Activated CD4-positive, alpha-beta memory T cell treated with anti-CD3 and anti-CD28 coated beads, Interleukin-2, amount 10 ng/mL, durations not matched to agents 7 days and 5 days (primary cell): Measurements from ENCODE around the gene CD27. TPM values are rescaled to one million over a fixed set of nuclear protein-coding genes. Genes with fewer than 3 reads are reported as not detected.
"Not testable (repeated sequence)": the region's sequence is repeated elsewhere in the genome, so short reads cannot be mapped to it uniquely, and the experiment has no call there.

ENCODE experiments used
- CTCF ChIA-PET: fragments of 350-600 bp; sonication (Branson Sonifier 250); formaldehyde crosslinking; loops from one replicate; lab custom pipeline; 2021; ENCODE audit warnings: antibody characterized with exemption, inconsistent platforms; lab: Charles Lee
- POLR2A ChIA-PET: fragments of 350-600 bp; sonication (Branson Sonifier 250); formaldehyde crosslinking; loops from one replicate; lab custom pipeline; 2021; ENCODE audit warnings: antibody characterized with exemption; lab: Charles Lee
- DNase-seq: peaks from one replicate; pipeline ENCODE4 v3.0.0-alpha.2; 2020
- H3K27ac Mint-ChIP-seq: one replicate; pipeline ENCODE4 v1.8.0; 2021; ENCODE audit warnings: mild to moderate bottlenecking, mixed read lengths
- H3K27me3 Mint-ChIP-seq: one replicate; pipeline ENCODE4 v1.8.0; 2021; ENCODE audit warnings: mixed read lengths
- H3K36me3 Mint-ChIP-seq: one replicate; pipeline ENCODE4 v1.8.0; 2021; ENCODE audit warnings: low read depth, mixed read lengths
- H3K4me1 Mint-ChIP-seq: one replicate; pipeline ENCODE4 v1.8.0; 2021; ENCODE audit warnings: mixed read lengths
- H3K4me3 Mint-ChIP-seq: one replicate; pipeline ENCODE4 v1.8.0; 2021; ENCODE audit warnings: mild to moderate bottlenecking, mixed read lengths
- H3K9me3 Mint-ChIP-seq: one replicate; pipeline ENCODE4 v1.8.0; 2021; ENCODE audit warnings: mixed read lengths
- total RNA-seq, 2 experiments: library from RNA; stranded (reverse); gene quantifications; one replicate each; pipeline ENCODE4 v1.2.3, GENCODE V29; 2021

CD27 gene
- total RNA-seq, 2 experiments from 2014 or later: 39.9 to 43.4 TPM

DNA sequence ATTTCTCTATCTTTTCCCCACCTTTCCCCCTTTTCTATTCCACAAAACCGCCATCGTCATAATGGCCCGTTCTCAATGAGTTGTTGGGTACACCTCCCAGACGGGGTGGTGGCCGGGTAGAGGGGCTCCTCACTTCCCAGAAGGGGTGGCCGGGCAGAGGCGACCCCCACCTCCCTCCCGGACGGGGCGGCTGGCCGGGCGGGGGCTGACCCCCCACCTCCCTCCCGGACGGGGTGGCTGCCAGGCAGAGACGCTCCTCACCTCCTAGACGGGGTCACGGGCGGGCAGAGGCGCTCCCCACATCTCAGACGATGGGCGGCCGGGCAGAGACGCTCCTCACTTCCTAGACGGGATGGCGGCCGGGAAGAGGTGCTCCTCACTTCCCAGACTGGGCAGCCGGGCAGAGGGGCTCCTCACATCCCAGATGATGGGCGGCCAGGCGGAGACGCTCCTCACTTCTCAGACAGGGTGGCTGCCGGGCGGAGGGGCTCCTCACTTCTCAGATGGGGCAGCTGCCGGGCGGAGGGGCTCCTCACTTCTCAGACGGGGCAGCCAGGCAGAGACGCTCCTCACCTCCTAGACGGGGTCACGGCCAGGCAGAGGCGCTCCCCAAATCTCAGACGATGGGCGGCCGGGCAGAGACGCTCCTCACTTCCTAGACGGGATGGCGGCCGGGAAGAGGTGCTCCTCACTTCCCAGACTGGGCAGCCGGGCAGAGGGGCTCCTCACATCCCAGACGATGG, 30.6 kb downstream of the CD27 start:
- CTCF ChIA-PET, H3K27ac Mint-ChIP-seq, H3K36me3 Mint-ChIP-seq, H3K9me3 Mint-ChIP-seq, POLR2A ChIA-PET, DNase-seq, H3K4me3 Mint-ChIP-seq: not testable (repeated sequence)
- peaks cover 14% of the 10 kb centered on the region for H3K4me1 Mint-ChIP-seq
- H3K27me3 Mint-ChIP-seq: peaks cover 14% of the 10 kb centered on the region

DNA sequence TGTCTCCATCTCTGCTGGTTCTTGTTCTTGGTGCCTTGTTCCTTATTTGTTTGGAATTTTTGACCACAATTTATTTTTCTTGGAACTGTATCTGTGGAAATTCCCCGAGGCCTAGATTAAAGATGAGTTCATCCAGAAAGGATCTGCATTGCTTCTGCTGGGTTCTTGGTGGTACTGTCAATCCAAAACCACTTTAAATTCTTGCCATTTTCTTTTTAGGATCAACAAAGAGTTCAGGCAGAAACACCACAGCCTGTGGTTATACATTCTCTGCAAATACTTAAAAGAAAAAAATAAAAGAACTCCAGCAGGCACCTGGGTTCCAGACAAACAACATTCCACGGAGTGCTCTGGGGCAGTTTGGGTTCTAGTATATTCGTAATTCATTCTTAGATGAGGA, 31.7 kb downstream of the CD27 start:
- Mint-ChIP-seq H3K9me3 (no peaks in the 10 kb centered on the region), H3K27me3 (peaks cover 15% of the 10 kb centered on the region), H3K4me3 (no peak overlapping the region), H3K36me3 (no peaks in the 10 kb centered on the region), H3K4me1 (peaks cover 8% of the 10 kb centered on the region), H3K27ac (no peak overlapping the region)
- CTCF ChIA-PET: no interaction called here
- DNase-seq: no peak
- POLR2A ChIA-PET: no interaction called here

DNA sequence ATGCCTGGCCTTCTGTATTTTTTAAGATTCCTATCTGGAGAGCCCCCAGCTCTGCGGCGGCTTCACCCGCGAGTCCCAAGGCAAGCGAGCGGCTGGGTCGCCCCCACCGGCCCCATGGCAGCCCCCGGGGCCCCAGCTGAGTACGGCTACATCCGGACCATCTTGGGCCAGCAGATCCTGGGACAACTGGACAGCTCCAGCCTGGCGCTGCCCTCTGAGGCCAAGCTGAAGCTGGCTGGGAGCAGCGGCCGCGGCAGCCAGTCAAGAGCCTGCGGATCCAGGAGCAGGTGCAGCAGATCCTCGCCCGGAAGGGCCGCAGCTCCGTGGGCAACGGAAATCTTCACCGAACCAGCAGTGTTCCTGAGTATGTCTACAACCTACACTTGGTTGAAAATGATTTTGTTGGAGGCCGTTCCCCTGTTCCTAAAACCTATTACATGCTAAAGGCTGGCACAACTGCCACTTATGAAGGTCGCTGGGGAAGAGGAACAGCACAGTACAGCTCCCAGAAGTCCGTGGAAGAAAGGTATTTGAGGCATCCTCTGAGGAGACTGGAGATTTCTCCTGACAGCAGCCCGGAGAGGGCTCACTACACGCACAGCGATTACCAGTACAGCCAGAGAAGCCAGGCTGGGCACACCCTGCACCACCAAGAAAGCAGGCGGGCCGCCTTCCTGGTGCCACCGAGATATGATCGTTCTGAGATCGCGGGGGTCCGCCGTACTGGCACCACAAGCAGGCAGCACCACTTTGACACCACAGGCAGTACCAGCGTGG, 33.0 kb downstream of the CD27 start:
- peaks cover 17% of the 10 kb centered on the region for H3K27me3 Mint-ChIP-seq
- H3K4me3 Mint-ChIP-seq, DNase-seq, H3K27ac Mint-ChIP-seq, H3K9me3 Mint-ChIP-seq, H3K4me1 Mint-ChIP-seq, POLR2A ChIA-PET, H3K36me3 Mint-ChIP-seq: not testable (repeated sequence)
- CTCF ChIA-PET: interaction anchor here (0.7 kb wide), 1 partner anchor 13 kb away, joined by 3 read pairs; no protein-coding TSS in a partner anchor

DNA sequence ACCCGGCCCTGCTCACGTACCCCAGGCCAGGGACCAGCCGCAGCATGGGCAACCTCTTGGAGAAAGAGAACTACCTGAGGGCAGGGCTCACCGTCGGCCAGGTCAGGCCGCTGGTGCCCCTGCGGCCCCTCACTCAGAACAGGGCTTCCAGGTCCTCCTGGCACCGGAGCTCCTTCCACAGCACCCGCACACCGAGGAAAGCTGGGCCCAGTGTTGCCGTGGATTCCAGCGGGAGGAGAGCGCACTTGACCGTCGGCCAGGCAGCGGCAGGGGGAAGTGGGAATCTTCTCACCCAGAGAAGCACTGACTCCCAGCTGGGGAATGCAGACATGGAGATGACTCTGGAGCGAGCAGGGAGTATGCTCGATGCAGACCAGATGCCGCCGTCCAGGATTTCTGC, 33.7 kb downstream of the CD27 start:
- Mint-ChIP-seq H3K4me3 (no peak overlapping the region), H3K27me3 (peaks cover 18% of the 10 kb centered on the region), H3K27ac (no peak overlapping the region), H3K4me1 (no peaks in the 10 kb centered on the region), H3K36me3 (no peaks in the 10 kb centered on the region), H3K9me3 (no peaks in the 10 kb centered on the region)
- DNase-seq: no peak
- ChIA-PET CTCF (no interaction called here), POLR2A (interaction anchor here (0.6 kb wide), 1 partner anchor 11 kb away, joined by 4 read pairs; no protein-coding TSS in a partner anchor)

DNA sequence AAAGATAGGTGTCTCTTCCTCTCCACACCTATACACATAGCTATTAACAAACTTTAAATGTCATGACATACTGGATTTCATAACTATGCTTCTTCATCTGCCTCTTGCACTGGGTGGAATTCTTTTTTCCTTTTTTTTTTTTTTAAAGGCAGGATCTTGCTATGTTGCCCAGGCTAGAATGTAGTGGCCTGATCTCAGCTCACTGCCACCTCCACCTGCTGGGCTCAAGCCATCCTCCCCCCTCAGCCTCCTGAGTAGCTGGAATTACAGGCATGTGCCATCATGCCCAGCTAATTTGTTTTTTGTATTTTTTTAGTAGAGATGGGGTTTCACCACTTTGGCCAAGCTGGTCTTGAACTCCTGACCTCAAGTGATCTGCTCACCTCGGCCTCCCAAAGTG, 43.5 kb downstream of the CD27 start:
- DNase-seq: no peak
- Mint-ChIP-seq H3K9me3 (no peaks in the 10 kb centered on the region), H3K27me3 (peaks cover 4% of the 10 kb centered on the region), H3K4me1 (peaks cover 14% of the 10 kb centered on the region), H3K36me3 (peaks cover 19% of the 10 kb centered on the region), H3K4me3 (no peak overlapping the region), H3K27ac (no peak overlapping the region)
- CTCF ChIA-PET: interaction anchor here (0.6 to 2.7 kb wide), 5 partner anchors 17 to 153 kb away, joined by 3 to 12 read pairs (median 5); partner anchors contain the start of gene VAMP1
- POLR2A ChIA-PET: interaction anchor here (0.8 to 10.2 kb wide), 3 partner anchors 12 to 153 kb away, joined by 3 to 163 read pairs (median 3); partner anchors contain the start of gene VAMP1

DNA sequence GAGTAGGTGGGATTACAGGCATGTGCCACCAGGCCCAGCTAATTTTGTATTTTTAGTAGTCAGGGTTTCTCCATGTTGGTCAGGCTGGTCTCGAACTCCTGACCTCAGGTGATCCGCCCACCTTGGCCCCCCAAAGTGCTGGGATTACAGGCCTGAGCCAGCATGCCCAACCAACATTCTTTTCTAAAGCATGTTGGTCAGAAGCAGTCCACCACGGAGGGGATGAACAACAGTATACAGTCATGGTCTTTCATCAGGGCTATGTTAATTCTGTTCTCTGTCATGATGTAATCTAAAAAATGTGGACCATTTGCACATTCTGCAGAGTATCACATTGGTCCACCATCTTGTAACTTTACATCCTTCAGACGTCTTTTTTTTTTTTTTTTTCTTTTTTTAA, 44.7 kb downstream of the CD27 start:
- ChIA-PET CTCF (no interaction called here), POLR2A (interaction anchor here (0.7 to 10.2 kb wide), 3 partner anchors 11 to 154 kb away, joined by 3 to 163 read pairs (median 4); partner anchors contain the start of gene VAMP1)
- Mint-ChIP-seq H3K4me1 (peaks cover 14% of the 10 kb centered on the region), H3K9me3 (no peaks in the 10 kb centered on the region), H3K27me3 (no peaks in the 10 kb centered on the region), H3K27ac (no peak overlapping the region), H3K4me3 (no peak overlapping the region), H3K36me3 (peaks cover 21% of the 10 kb centered on the region)
- no peak for DNase-seq

DNA sequence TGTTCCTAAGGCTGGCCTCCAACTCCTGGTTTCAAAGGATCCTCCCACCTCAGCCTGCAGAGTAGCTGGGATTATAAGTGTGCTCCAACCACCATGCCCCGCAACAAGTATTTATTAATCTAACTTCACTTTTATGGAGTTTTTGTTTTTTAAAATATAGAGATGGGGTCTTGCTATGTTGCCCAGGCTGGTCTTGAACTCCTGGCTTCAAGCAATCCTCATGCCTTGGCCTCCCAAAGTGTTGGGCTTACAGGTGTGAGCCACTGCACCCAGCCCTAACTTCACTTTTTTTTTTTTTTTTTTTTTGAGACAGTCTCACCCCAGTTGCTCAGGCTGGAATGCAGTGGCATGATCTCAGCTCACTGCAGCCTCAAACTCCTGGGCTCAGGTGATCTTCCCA, 45.9 kb downstream of the CD27 start:
- ChIA-PET POLR2A (interaction anchor here (3.2 to 10.2 kb wide), 2 partner anchors 20 to 27 kb away, joined by 68 to 163 read pairs; partner anchors contain the start of gene VAMP1), CTCF (interaction anchor here (1.2 kb wide), 1 partner anchor 59 kb away, joined by 3 read pairs; no protein-coding TSS in a partner anchor)
- not testable (repeated sequence) for H3K27ac Mint-ChIP-seq, H3K4me3 Mint-ChIP-seq, DNase-seq, H3K27me3 Mint-ChIP-seq, H3K9me3 Mint-ChIP-seq
- peaks cover 33% of the 10 kb centered on the region for H3K36me3 Mint-ChIP-seq
- H3K4me1 Mint-ChIP-seq: peaks cover 23% of the 10 kb centered on the region

DNA sequence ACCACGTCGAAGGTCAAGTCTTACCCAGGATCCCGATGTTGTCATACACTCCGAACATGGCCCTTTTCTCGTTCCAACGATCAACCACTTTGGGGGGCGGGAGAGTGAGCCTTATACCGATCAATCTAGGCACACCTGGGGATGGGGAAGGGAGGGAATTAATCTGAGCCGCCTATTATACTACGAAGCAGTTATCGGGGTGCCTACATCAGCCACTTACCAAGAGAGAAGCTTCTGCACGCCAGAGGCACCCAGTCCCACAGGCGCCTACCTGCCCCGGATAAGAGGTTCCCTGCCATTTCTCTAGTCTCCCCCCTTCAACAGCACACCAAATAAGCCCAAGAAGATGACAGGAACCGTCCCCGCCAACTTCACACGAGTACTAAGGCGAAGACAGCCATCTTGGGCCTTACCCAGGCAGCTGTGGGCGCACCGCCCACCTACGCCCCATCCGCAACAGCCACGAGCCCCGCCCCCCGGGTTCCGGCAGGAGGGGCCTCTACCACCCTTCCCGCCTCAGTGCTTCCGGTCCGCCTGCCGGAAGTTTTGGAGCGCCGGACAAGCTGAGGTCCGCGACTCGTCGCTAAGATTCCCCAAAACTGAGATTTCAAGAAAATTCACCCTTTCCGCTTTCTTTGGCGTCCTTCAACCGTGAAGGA, 48.2 kb downstream of the CD27 start, which contains the start of gene MRPL51:
TSS of gene MRPL51 (minus strand) at position 425 of the 659 bp plus-strand sequence. CDS start at position 299, 126 bp downstream.
- H3K4me1 Mint-ChIP-seq: peaks cover 40% of the 10 kb centered on the region
- POLR2A ChIA-PET: interaction anchor here (0.6 to 10.2 kb wide), 40 partner anchors 9 to 433 kb away, joined by 3 to 163 read pairs (median 4); partner anchors contain the start of genes CD27, CDCA3, COPS7A and GAPDH
- H3K4me3 Mint-ChIP-seq: peak within 1 kb of the TSS; percentile 96
- DNase-seq: peak; percentile 96
- H3K9me3 Mint-ChIP-seq: no peaks in the 10 kb centered on the region
- CTCF ChIA-PET: interaction anchor here (0.7 to 2.2 kb wide), 11 partner anchors 19 to 260 kb away, joined by 3 to 8 read pairs (median 4); partner anchors contain the start of genes GAPDH, MLF2, NOP2 and VAMP1
- no peaks in the 10 kb centered on the region for H3K27me3 Mint-ChIP-seq
- H3K27ac Mint-ChIP-seq: peak within 1 kb of the TSS; percentile 98
- H3K36me3 Mint-ChIP-seq: peaks cover 48% of the 10 kb centered on the region

DNA sequence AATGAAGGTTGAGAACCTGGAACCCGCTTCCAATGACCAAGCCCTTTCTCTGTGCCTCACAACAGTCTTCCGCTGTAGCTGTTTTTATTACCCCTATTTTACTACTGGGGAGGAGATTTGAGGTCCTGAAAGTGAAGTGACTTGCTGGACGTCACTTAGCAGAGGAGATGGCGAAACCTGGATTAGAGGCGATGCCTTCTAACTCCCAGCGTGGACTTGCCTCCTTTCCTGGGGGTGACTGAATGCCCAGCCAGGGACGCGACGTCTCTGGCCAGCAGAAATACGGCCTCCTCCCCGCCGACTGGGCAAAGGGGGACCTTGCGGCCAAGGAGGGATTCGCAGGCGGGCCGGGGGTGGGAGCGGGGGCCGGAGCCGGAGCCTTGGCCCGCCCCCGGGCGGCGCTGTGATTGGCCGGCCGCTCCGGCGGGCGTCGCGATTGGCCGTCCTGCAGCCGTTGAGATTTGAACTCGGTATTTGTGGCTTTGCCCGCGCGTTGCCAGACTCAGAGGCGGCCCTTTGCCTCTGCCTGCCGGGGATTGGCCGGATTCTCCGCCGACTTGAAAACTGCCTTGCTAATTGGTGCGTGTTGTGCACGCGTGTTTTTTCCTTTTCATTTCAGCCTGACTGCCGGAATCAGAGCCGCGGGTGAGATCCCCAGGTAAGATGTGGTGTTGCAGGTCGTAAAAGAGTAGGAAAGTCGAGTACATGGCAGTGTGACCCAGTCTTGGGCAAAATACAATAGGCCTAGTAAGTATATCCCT, 48.9 kb downstream of the CD27 start, which contains the start of gene NCAPD2:
TSS of gene NCAPD2 (plus strand) at position 606 of the 761 bp plus-strand sequence. CDS start 997 bp downstream, outside the sequence.
- Mint-ChIP-seq H3K27me3 (no peaks in the 10 kb centered on the region), H3K36me3 (peaks cover 53% of the 10 kb centered on the region), H3K27ac (peak within 1 kb of the TSS; percentile 98), H3K9me3 (no peaks in the 10 kb centered on the region), H3K4me1 (peaks cover 44% of the 10 kb centered on the region), H3K4me3 (peak within 1 kb of the TSS; percentile 96)
- ChIA-PET CTCF (interaction anchor here (0.6 to 3.4 kb wide), 14 partner anchors 19 to 75 kb away, joined by 3 to 17 read pairs (median 4); partner anchors contain the start of genes GAPDH, NOP2, TAPBPL and VAMP1), POLR2A (interaction anchor here (0.7 to 10.2 kb wide), 39 partner anchors 10 to 379 kb away, joined by 3 to 163 read pairs (median 4); partner anchors contain the start of genes CD27, CDCA3, COPS7A and GAPDH)
- peak; percentile 98 for DNase-seq

DNA sequence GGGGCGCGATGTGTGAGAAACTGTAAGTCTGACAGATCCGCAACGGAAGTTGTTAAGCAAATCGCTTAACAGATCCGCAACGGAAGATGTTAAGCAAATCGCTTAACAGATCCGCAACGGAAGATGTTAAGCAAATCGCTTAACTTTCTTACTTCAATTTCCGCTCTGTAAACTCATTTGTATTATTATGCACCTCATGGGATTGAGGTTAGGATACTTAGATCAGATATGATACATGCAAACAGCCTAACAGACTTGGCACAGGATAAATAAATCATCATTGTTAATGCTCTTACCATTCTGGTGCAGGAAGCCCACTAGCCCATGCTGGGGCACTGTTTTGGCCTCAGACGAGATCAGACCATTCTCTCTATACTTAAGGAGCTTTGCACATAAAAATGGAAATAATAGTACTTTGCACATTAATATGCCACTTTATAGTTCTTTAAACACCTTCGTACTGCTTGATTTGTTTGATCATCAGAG, 49.5 kb downstream of the CD27 start:
- Mint-ChIP-seq H3K27ac (peak overlapping the region; percentile 98), H3K27me3 (no peaks in the 10 kb centered on the region), H3K9me3 (no peaks in the 10 kb centered on the region), H3K4me3 (peak overlapping the region; percentile 96), H3K4me1 (peaks cover 44% of the 10 kb centered on the region), H3K36me3 (peaks cover 58% of the 10 kb centered on the region)
- DNase-seq: no peak
- POLR2A ChIA-PET: interaction anchor here (0.7 to 10.2 kb wide), 12 partner anchors 15 to 230 kb away, joined by 3 to 163 read pairs (median 6); partner anchors contain the start of genes COPS7A, GAPDH, IFFO1 and TAPBPL
- CTCF ChIA-PET: interaction anchor here (0.6 to 3.4 kb wide), 10 partner anchors 11 to 74 kb away, joined by 3 to 17 read pairs (median 4); partner anchors contain the start of genes GAPDH, NOP2, TAPBPL and VAMP1

DNA sequence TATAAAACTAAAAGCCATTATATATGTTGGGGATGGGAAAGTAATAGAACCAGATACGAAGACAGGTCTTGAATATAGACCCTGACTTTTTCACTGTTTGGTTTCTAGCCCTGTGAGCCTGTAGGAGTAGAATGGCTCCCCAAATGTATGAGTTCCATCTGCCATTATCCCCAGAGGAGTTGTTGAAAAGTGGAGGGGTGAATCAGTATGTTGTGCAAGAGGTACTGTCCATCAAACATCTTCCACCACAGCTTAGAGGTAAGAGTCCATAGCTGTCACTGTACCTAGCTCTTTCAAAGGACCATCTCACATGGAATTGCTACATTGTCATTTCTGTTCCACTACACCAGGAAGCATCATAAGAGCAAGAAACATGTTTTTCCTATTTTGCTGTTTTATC, 50.2 kb downstream of the CD27 start:
- DNase-seq: no peak
- POLR2A ChIA-PET: interaction anchor here (0.7 to 10.2 kb wide), 11 partner anchors 15 to 160 kb away, joined by 3 to 163 read pairs (median 5); partner anchors contain the start of genes GAPDH, IFFO1, TAPBPL and VAMP1
- H3K36me3 Mint-ChIP-seq: peaks cover 58% of the 10 kb centered on the region
- peaks cover 44% of the 10 kb centered on the region for H3K4me1 Mint-ChIP-seq
- CTCF ChIA-PET: interaction anchor here (0.7 to 3.4 kb wide), 11 partner anchors 10 to 70 kb away, joined by 3 to 17 read pairs (median 4); partner anchors contain the start of genes GAPDH, TAPBPL and VAMP1
- H3K27me3 Mint-ChIP-seq: no peaks in the 10 kb centered on the region
- H3K4me3 Mint-ChIP-seq: peak overlapping the region; percentile 96
- H3K27ac Mint-ChIP-seq: peak overlapping the region; percentile 98
- H3K9me3 Mint-ChIP-seq: no peaks in the 10 kb centered on the region
